DND-41 (cell line): ENCODE data around the gene POM121L2.

Experiments
- CTCF ChIP-seq: IDR thresholded peaks from 2 replicates; pipeline ENCODE4 v1.5.1; 2012; ENCODE audit warnings: borderline replicate concordance, low read length, moderate library complexity, mild to moderate bottlenecking; ENCODE audit not compliant: poor library complexity, severe bottlenecking; ENCODE audit errors: extremely low read depth
- EZH2 ChIP-seq: IDR thresholded peaks from 3 replicates; pipeline ENCODE4 v1.6.1; 2012; ENCODE audit warnings: borderline replicate concordance, low read depth, mild to moderate bottlenecking, moderate library complexity, low read length, inconsistent platforms; ENCODE audit not compliant: severe bottlenecking

- TF ChIP-seq CTCF (no peak), EZH2 (no peak)
These were observed 51.2 kb downstream of the POM121L2 start for GRCh38 chr6:27260836-27261375.
